ENCODE data around the gene CHRM5.
A peak's percentile ranks its signal among the peaks of the same experiment; 100 is the strongest.

Gene CHRM5

GRCh38 chr15:34055868-34056595, 87.7 kb downstream of the CHRM5 start:
- Histone ChIP-seq H3K27ac (peak overlapping the region; percentile 84), H3K36me3 (replicated peaks) (no peaks in the 10 kb centered on the region), H3K27me3 (replicated peaks) (no peaks in the 10 kb centered on the region), H3K4me3 (ENCODE audit: low read depth, low read length) (no peak overlapping the region)
- in situ Hi-C loops (cut with HindIII; ENCODE audit: low pct_ligation_motif_present, low sequenced_read_pairs) = no loop called here
- DNase-seq = peak; percentile 45
- no peak for TF ChIP-seq CTCF (IDR thresholded peaks at IDR 0.05; ENCODE audit: low read depth, low read length, missing control alignments)

GRCh38 chr15:34056911-34057310, 88.6 kb downstream of the CHRM5 start:
- no peaks in the 10 kb centered on the region for H3K27me3 ChIP-seq (replicated peaks)
- no peak for DNase-seq
- no peaks in the 10 kb centered on the region for H3K36me3 ChIP-seq (replicated peaks)
- in situ Hi-C loops (cut with HindIII; ENCODE audit: low pct_ligation_motif_present, low sequenced_read_pairs) = no loop called here
- peak overlapping the region; percentile 84 for H3K27ac ChIP-seq
- no peak overlapping the region for H3K4me3 ChIP-seq (ENCODE audit: low read depth, low read length)
- no peak for TF ChIP-seq CTCF (IDR thresholded peaks at IDR 0.05; ENCODE audit: low read depth, low read length, missing control alignments)

GRCh38 chr15:34059476-34059875, 91.2 kb downstream of the CHRM5 start:
- Histone ChIP-seq H3K27me3 (replicated peaks) (no peaks in the 10 kb centered on the region), H3K27ac (no peak overlapping the region), H3K4me3 (ENCODE audit: low read depth, low read length) (no peak overlapping the region), H3K36me3 (replicated peaks) (no peaks in the 10 kb centered on the region)
- no peak for DNase-seq
- TF ChIP-seq CTCF (IDR thresholded peaks at IDR 0.05; ENCODE audit: low read depth, low read length, missing control alignments) = no peak
- in situ Hi-C loops (cut with HindIII; ENCODE audit: low pct_ligation_motif_present, low sequenced_read_pairs) = no loop called here

- in situ Hi-C loops (cut with HindIII; ENCODE audit: low pct_ligation_motif_present, low sequenced_read_pairs) = no loop called here
- Histone ChIP-seq H3K36me3 (replicated peaks) (no peaks in the 10 kb centered on the region), H3K4me3 (ENCODE audit: low read depth, low read length) (no peak overlapping the region), H3K27ac (no peak overlapping the region), H3K27me3 (replicated peaks) (no peaks in the 10 kb centered on the region)
- DNase-seq = no peak
- no peak for TF ChIP-seq CTCF (IDR thresholded peaks at IDR 0.05; ENCODE audit: low read depth, low read length, missing control alignments)
These were observed 91.6 kb downstream of the CHRM5 start for GRCh38 chr15:34059946-34060345.

- no peak for DNase-seq
- no peak overlapping the region for H3K27ac ChIP-seq
- no peaks in the 10 kb centered on the region for H3K36me3 ChIP-seq (replicated peaks)
- no peak overlapping the region for H3K4me3 ChIP-seq (ENCODE audit: low read depth, low read length)
- TF ChIP-seq CTCF (IDR thresholded peaks at IDR 0.05; ENCODE audit: low read depth, low read length, missing control alignments) = no peak
- in situ Hi-C loops (cut with HindIII; ENCODE audit: low pct_ligation_motif_present, low sequenced_read_pairs) = no loop called here
- H3K27me3 ChIP-seq (replicated peaks) = no peaks in the 10 kb centered on the region
These were observed 96.1 kb downstream of the CHRM5 start for GRCh38 chr15:34064438-34064837.

- no peak for DNase-seq
- Histone ChIP-seq H3K27ac (no peak overlapping the region), H3K4me3 (ENCODE audit: low read depth, low read length) (no peak overlapping the region), H3K27me3 (replicated peaks) (no peaks in the 10 kb centered on the region), H3K36me3 (replicated peaks) (no peaks in the 10 kb centered on the region)
- no peak for TF ChIP-seq CTCF (IDR thresholded peaks at IDR 0.05; ENCODE audit: low read depth, low read length, missing control alignments)
- in situ Hi-C loops (cut with HindIII; ENCODE audit: low pct_ligation_motif_present, low sequenced_read_pairs) = no loop called here
These were observed 97.0 kb downstream of the CHRM5 start for GRCh38 chr15:34065261-34065660.

All from brain microvascular endothelial cell (primary cell).